ENCODE data around the gene MESD. TPM values are rescaled to one million over a fixed set of nuclear protein-coding genes. Genes with fewer than 3 reads are reported as not detected.
A peak's percentile ranks its signal among the peaks of the same experiment; 100 is the strongest.

Gene MESD
- total and polyA plus RNA-seq, 9 of the 15 experiments (the other 6 are each of a cell fraction or from before 2014, with no cell fraction given): 11.3 to 39.7 (median 22.8) TPM

DNA sequence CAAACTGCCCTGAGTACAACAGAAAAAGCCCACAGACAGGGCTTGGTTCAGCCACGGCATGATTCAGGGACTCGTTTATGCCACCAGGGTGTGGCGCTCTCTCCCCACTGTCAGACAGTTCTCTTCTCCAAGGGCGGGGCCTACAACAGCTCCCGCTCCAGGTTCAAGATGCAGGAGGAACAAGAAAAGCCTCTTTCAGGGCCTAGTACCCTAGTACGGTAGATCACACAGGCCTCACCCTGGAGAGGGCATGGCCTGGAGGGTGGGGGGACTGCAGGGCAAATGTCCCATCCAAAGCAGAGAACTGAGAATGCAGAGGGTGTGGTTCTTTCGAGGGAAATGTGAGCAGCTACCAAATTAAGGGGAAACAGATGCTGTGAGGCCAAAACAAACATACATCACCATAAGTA lies 12.0 kb downstream of the MESD start (continued):
- TF ChIP-seq, protein P1, sequence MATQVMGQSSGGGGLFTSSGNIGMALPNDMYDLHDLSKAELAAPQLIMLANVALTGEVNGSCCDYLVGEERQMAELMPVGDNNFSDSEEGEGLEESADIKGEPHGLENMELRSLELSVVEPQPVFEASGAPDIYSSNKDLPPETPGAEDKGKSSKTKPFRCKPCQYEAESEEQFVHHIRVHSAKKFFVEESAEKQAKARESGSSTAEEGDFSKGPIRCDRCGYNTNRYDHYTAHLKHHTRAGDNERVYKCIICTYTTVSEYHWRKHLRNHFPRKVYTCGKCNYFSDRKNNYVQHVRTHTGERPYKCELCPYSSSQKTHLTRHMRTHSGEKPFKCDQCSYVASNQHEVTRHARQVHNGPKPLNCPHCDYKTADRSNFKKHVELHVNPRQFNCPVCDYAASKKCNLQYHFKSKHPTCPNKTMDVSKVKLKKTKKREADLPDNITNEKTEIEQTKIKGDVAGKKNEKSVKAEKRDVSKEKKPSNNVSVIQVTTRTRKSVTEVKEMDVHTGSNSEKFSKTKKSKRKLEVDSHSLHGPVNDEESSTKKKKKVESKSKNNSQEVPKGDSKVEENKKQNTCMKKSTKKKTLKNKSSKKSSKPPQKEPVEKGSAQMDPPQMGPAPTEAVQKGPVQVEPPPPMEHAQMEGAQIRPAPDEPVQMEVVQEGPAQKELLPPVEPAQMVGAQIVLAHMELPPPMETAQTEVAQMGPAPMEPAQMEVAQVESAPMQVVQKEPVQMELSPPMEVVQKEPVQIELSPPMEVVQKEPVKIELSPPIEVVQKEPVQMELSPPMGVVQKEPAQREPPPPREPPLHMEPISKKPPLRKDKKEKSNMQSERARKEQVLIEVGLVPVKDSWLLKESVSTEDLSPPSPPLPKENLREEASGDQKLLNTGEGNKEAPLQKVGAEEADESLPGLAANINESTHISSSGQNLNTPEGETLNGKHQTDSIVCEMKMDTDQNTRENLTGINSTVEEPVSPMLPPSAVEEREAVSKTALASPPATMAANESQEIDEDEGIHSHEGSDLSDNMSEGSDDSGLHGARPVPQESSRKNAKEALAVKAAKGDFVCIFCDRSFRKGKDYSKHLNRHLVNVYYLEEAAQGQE (IDR thresholded peaks at IDR 0.05; ENCODE audit: borderline replicate concordance): peak; percentile 86
- TF ChIP-seq, protein P1 (CRISPR knock-in tag; IDR thresholded peaks at IDR 0.05; ENCODE audit: low read depth): no peak
- TF ChIP-seq, protein P2, sequence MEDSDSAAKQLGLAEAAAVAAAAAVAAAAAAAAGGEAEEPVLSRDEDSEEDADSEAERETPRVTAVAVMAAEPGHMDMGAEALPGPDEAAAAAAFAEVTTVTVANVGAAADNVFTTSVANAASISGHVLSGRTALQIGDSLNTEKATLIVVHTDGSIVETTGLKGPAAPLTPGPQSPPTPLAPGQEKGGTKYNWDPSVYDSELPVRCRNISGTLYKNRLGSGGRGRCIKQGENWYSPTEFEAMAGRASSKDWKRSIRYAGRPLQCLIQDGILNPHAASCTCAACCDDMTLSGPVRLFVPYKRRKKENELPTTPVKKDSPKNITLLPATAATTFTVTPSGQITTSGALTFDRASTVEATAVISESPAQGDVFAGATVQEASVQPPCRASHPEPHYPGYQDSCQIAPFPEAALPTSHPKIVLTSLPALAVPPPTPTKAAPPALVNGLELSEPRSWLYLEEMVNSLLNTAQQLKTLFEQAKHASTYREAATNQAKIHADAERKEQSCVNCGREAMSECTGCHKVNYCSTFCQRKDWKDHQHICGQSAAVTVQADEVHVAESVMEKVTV (CRISPR knock-in tag; IDR thresholded peaks at IDR 0.05): peak; percentile 63
- TF ChIP-seq CREM (IDR thresholded peaks at IDR 0.05; ENCODE audit: low read depth) (peak; percentile 52), POLR2AphosphoS2 (IDR thresholded peaks at IDR 0.05; ENCODE audit: low read length) (0 out of 2 replicates have a peak, but pooled peaks have one; percentile 56), RB1 (IDR thresholded peaks at IDR 0.05; ENCODE audit: low read depth) (peak; percentile 45; the same call in 1 of the 2 replicates), L3MBTL2 (IDR thresholded peaks at IDR 0.05) (no peak), MTA2 (IDR thresholded peaks at IDR 0.05; ENCODE audit: low read depth) (no peak), SP1 (CRISPR knock-in tag; IDR thresholded peaks at IDR 0.05) (0 out of 2 replicates have a peak, but pooled peaks have one; percentile 36), RAD21 (CRISPR knock-in tag; conservative IDR thresholded peaks at IDR 0.05 in 1 of 2, IDR thresholded peaks at IDR 0.05 in 1 of 2) (peak; percentile 88 to 94), XRCC5 (IDR thresholded peaks at IDR 0.05; ENCODE audit: low read depth, low read length) (0 out of 2 replicates have a peak, but pooled peaks have one; percentile 40), SIN3B (IDR thresholded peaks at IDR 0.05; ENCODE audit: low read depth) (peak; percentile 12; the same call in 1 of the 2 replicates)
- TF ChIP-seq, protein P3, sequence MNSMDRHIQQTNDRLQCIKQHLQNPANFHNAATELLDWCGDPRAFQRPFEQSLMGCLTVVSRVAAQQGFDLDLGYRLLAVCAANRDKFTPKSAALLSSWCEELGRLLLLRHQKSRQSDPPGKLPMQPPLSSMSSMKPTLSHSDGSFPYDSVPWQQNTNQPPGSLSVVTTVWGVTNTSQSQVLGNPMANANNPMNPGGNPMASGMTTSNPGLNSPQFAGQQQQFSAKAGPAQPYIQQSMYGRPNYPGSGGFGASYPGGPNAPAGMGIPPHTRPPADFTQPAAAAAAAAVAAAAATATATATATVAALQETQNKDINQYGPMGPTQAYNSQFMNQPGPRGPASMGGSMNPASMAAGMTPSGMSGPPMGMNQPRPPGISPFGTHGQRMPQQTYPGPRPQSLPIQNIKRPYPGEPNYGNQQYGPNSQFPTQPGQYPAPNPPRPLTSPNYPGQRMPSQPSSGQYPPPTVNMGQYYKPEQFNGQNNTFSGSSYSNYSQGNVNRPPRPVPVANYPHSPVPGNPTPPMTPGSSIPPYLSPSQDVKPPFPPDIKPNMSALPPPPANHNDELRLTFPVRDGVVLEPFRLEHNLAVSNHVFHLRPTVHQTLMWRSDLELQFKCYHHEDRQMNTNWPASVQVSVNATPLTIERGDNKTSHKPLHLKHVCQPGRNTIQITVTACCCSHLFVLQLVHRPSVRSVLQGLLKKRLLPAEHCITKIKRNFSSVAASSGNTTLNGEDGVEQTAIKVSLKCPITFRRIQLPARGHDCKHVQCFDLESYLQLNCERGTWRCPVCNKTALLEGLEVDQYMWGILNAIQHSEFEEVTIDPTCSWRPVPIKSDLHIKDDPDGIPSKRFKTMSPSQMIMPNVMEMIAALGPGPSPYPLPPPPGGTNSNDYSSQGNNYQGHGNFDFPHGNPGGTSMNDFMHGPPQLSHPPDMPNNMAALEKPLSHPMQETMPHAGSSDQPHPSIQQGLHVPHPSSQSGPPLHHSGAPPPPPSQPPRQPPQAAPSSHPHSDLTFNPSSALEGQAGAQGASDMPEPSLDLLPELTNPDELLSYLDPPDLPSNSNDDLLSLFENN (IDR thresholded peaks at IDR 0.05; ENCODE audit: low read depth in 2 of 2, low read length in 2 of 2): no peak
- TF ChIP-seq, protein P4, sequence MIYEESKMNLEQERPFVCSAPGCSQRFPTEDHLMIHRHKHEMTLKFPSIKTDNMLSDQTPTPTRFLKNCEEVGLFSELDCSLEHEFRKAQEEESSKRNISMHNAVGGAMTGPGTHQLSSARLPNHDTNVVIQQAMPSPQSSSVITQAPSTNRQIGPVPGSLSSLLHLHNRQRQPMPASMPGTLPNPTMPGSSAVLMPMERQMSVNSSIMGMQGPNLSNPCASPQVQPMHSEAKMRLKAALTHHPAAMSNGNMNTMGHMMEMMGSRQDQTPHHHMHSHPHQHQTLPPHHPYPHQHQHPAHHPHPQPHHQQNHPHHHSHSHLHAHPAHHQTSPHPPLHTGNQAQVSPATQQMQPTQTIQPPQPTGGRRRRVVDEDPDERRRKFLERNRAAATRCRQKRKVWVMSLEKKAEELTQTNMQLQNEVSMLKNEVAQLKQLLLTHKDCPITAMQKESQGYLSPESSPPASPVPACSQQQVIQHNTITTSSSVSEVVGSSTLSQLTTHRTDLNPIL (CRISPR knock-in tag; IDR thresholded peaks at IDR 0.05): no peak
